ENCODE data around the gene EIF2D.
A peak's percentile ranks its signal among the peaks of the same experiment; 100 is the strongest.

EIF2D gene

GRCh38 chr1:206544562-206545257, 67.6 kb downstream of the EIF2D start:
- DNase-seq: peak; percentile 54 to 60

Data from Kasumi-1 (cell line).